ENCODE data around the gene CCDC107. TPM values are rescaled to one million over a fixed set of nuclear protein-coding genes. Genes with fewer than 3 reads are reported as not detected.
A peak's percentile ranks its signal among the peaks of the same experiment; 100 is the strongest.

The CCDC107 gene
- total and polyA plus RNA-seq, 12 donors: 27.9 to 198 (median 40.5) TPM

DNA sequence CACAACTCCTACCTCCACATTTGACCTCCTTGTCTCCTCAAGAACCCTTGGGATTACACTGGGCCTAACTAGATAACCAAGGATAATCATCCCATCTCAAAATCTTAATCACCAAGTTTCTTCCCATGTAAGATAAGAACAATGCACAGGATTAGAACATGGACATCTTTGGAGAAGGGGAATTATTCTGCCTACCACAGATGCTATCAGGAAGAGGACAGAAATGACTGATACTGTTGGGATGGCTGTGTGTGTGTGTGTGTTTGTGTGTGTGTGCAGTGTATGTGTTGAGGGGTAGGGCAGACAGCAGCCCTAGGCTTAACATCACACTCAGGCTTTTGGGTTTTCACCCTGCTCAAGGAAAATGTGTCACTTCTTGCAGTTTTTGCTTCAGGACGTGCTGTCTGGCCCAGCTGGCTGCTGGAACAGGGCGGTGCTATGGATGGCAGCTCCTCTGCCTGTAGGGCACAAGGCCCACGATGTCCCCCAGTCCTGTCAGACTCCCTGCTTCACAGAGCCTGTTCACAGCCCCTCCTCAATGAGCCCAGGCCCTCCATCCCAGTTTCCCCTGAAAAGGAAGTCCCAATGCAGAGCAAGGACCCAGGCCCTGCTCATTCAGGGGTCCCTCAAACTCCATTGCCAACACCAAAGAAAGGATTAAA lies 23.4 kb downstream of the CCDC107 start:
- Histone ChIP-seq H3K27me3 (no peaks in the 10 kb centered on the region), H3K36me3 (replicated peaks in 1 of 2) (peaks cover 0 to 34% of the 10 kb centered on the region in 2 donors), H3K4me3 (no peak overlapping the region), H3K4me1 (replicated peaks in 1 of 2) (peaks cover 0 to 7% of the 10 kb centered on the region in 2 donors), H3K9me3 (replicated peaks in 1 of 3) (no peaks in the 10 kb centered on the region), H3K27ac (peak overlapping the region in 1 of 5 donors; percentile 40)
- intact Hi-C loops (cut with DNase I): no loop called here
- no peak for TF ChIP-seq POLR2A (IDR thresholded peaks at IDR 0.05)
- TF ChIP-seq, protein P1, sequence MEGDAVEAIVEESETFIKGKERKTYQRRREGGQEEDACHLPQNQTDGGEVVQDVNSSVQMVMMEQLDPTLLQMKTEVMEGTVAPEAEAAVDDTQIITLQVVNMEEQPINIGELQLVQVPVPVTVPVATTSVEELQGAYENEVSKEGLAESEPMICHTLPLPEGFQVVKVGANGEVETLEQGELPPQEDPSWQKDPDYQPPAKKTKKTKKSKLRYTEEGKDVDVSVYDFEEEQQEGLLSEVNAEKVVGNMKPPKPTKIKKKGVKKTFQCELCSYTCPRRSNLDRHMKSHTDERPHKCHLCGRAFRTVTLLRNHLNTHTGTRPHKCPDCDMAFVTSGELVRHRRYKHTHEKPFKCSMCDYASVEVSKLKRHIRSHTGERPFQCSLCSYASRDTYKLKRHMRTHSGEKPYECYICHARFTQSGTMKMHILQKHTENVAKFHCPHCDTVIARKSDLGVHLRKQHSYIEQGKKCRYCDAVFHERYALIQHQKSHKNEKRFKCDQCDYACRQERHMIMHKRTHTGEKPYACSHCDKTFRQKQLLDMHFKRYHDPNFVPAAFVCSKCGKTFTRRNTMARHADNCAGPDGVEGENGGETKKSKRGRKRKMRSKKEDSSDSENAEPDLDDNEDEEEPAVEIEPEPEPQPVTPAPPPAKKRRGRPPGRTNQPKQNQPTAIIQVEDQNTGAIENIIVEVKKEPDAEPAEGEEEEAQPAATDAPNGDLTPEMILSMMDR (IDR thresholded peaks at IDR 0.05): no peak
- DNase-seq: no peak
- 68 to 84% (median 71%) methylated on average over 2 to 3 of the region's 3 CpGs for WGBS, 4 donors

DNA sequence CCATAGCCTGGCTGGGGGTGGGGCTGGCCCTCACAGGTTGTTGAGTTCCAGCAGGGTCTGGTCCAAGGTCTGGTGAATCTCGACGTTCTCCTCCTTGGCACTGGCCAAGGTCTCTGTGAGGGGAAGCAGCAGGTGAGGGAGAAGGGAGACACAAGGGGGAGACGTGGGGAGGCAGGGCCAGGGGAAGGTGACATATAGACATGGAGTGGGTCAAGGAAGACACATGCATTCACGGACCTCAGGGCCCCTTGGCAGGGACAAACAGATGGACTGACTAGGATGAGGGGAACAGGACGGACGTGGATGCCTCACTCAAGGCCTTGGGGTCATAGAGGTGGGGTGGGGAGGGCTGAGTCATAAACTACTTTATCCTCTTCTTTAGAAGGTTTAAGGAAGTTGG lies 24.0 kb downstream of the CCDC107 start:
- intact Hi-C loops (cut with DNase I): no loop called here
- TF ChIP-seq, protein P1 (IDR thresholded peaks at IDR 0.05): no peak
- no peak for TF ChIP-seq POLR2A (IDR thresholded peaks at IDR 0.05)
- H3K36me3 ChIP-seq (replicated peaks in 1 of 2): peaks cover 0 to 34% of the 10 kb centered on the region in 2 donors
- H3K27ac ChIP-seq: peak overlapping the region in 1 of 5 donors; percentile 40
- no peaks in the 10 kb centered on the region for H3K27me3 ChIP-seq
- 40 to 61% (median 54%) methylated on average over 6 of the region's 6 CpGs for WGBS, 4 donors
- no peak for DNase-seq
- H3K4me1 ChIP-seq (replicated peaks in 1 of 2): peaks cover 2 to 13% of the 10 kb centered on the region in 2 donors
- H3K9me3 ChIP-seq (replicated peaks in 1 of 3): no peaks in the 10 kb centered on the region
- H3K4me3 ChIP-seq: no peak overlapping the region

DNA sequence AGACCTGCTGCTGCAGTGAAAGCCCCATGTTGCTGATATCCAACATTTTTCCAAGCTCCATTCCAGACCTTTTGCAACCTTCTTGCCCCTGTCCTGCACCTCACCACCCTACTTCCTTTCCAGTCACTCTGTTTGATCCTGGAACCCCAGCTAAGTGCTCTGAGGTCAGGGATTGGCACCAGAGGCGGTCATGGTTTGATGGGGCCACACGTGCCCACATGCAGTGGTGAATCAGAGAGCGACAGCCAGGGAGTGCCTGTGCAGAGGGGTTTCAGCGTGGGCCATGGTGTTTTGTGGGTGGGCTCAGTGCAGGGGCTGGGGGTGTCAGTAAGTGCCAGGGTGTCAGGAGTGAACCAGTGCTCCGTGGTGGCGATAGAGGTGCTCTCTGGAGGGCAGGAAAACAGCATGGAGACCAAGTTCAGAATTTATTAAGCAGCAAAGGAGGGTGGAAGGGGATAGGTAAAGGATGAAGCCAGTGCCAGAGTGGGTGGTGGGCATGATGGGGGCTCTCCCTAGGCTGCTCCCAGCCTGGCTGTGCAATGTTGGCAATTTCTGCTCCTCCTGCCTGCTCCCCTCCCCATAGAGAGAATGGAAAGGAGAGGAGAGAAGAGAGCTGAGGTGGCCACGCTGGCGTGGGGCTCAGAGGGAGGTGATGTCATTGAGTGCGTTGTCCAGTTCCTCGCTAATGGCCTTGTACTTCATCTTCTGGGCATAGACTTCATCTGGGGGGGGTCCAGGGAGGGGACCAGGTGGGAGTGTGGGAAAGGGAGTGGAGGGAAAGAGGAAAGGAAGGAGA lies 24.6 kb downstream of the CCDC107 start:
- Histone ChIP-seq H3K4me3 (no peak overlapping the region), H3K27me3 (no peaks in the 10 kb centered on the region), H3K27ac (peak overlapping the region in 2 of 5 donors; percentile 21 to 40), H3K9me3 (replicated peaks in 1 of 3) (no peaks in the 10 kb centered on the region), H3K36me3 (replicated peaks in 1 of 2) (peaks cover 0 to 34% of the 10 kb centered on the region in 2 donors), H3K4me1 (replicated peaks in 1 of 2) (peaks cover 9 to 20% of the 10 kb centered on the region in 2 donors)
- 75 to 77% (median 76%) methylated on average over 10 of the region's 10 CpGs for WGBS, 4 donors
- DNase-seq: no peak
- TF ChIP-seq POLR2A (IDR thresholded peaks at IDR 0.05): no peak
- TF ChIP-seq, protein P1 (IDR thresholded peaks at IDR 0.05): no peak
- intact Hi-C loops (cut with DNase I): no loop called here

DNA sequence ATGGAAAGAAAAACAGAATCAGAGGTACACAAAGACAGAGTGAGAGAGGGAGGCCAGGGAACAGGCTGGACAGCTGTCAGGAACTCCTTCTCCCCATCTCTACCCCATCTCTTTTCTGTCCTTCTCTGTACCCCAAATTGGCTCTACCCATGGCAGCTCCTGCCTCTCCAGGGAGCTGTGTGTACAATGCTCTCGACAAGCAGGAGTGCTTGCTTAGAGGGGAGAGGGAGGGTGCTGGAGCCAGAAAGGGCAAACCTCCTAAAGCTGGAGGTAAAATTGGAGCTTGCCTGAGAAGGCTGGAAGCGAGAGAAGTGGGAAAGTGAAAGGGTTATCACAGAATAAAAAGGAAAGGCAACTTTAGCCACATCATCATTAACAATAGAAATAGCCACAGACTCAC lies 25.2 kb downstream of the CCDC107 start:
- H3K4me3 ChIP-seq: no peak overlapping the region
- H3K36me3 ChIP-seq (replicated peaks in 1 of 2): peaks cover 0 to 34% of the 10 kb centered on the region in 2 donors
- no peaks in the 10 kb centered on the region for H3K27me3 ChIP-seq
- H3K27ac ChIP-seq: peak overlapping the region in 2 of 5 donors; percentile 21 to 40
- no peaks in the 10 kb centered on the region for H3K9me3 ChIP-seq (replicated peaks in 1 of 3)
- no peak for DNase-seq
- 67 to 81% (median 70%) methylated on average over 2 of the region's 2 CpGs for WGBS, 4 donors
- TF ChIP-seq, protein P1 (IDR thresholded peaks at IDR 0.05): no peak
- TF ChIP-seq POLR2A (IDR thresholded peaks at IDR 0.05): no peak
- intact Hi-C loops (cut with DNase I): no loop called here
- peaks cover 15 to 26% of the 10 kb centered on the region in 2 donors for H3K4me1 ChIP-seq (replicated peaks in 1 of 2)

All from adrenal gland (tissue), 12 donors.